Measurements from ENCODE around the gene ETS2. TPM values are rescaled to one million over a fixed set of nuclear protein-coding genes. Genes with fewer than 3 reads are reported as not detected.

Gene ETS2
- total RNA-seq, 1 donor from 2014 or later: 40.3 TPM

GRCh38 chr21:38815060-38815405 is 9.3 kb downstream of the ETS2 start:
- Histone ChIP-seq H3K9ac (ENCODE audit: low read length) (no peak overlapping the region), H4K20me1 (ENCODE audit: insufficient read depth, low read length) (peaks cover 1% of the 10 kb centered on the region), H3K9me3 (ENCODE audit: insufficient read depth, low read depth, low read length) (no peaks in the 10 kb centered on the region), H3K79me2 (ENCODE audit: insufficient read depth, low read length) (peaks cover 19% of the 10 kb centered on the region), H3K4me2 (ENCODE audit: low read length) (no peak overlapping the region), H3K4me1 (ENCODE audit: insufficient read depth, low read length) (peaks cover 49% of the 10 kb centered on the region), H3K4me3 (ENCODE audit: insufficient read depth, low read depth, low read length) (no peak overlapping the region), H3K27me3 (ENCODE audit: insufficient read depth, low read length) (no peaks in the 10 kb centered on the region), H2AFZ (ENCODE audit: low read depth, low read length) (no peak overlapping the region), H3K27ac (ENCODE audit: low read depth, low read length) (peak overlapping the region; percentile 53), H3K36me3 (ENCODE audit: insufficient read depth, low read length) (peaks cover 60% of the 10 kb centered on the region)
- no peak for TF ChIP-seq CTCF (IDR thresholded peaks at IDR 0.05; ENCODE audit: insufficient read depth, low read depth, low read length)
- no peak for TF ChIP-seq EZH2 (IDR thresholded peaks at IDR 0.05; ENCODE audit: insufficient read depth, low read length)
- peak; percentile 86 for DNase-seq (ENCODE audit: low read depth)
- no peak for FAIRE-seq
- Mint-ChIP-seq H3K27me3 (ENCODE audit: low read depth, unreplicated experiment) (no peaks in the 10 kb centered on the region), H3K27ac (ENCODE audit: unreplicated experiment) (no peak overlapping the region), H3K36me3 (ENCODE audit: low read depth, unreplicated experiment) (peaks cover 56% of the 10 kb centered on the region), H3K9me3 (ENCODE audit: unreplicated experiment) (no peaks in the 10 kb centered on the region), H3K4me1 (ENCODE audit: low read depth, unreplicated experiment) (peaks cover 38% of the 10 kb centered on the region), H3K4me3 (ENCODE audit: unreplicated experiment) (no peak overlapping the region)

GRCh38 chr21:38816400-38816977 is 10.8 kb downstream of the ETS2 start:
- no peak overlapping the region for H3K9ac ChIP-seq (ENCODE audit: low read length)
- no peak overlapping the region for H3K4me3 Mint-ChIP-seq (ENCODE audit: unreplicated experiment)
- no peak overlapping the region for H3K27ac ChIP-seq (ENCODE audit: low read depth, low read length)
- H3K4me1 Mint-ChIP-seq (ENCODE audit: low read depth, unreplicated experiment): peaks cover 36% of the 10 kb centered on the region
- H4K20me1 ChIP-seq (ENCODE audit: insufficient read depth, low read length): no peaks in the 10 kb centered on the region
- H3K9me3 Mint-ChIP-seq (ENCODE audit: unreplicated experiment): no peaks in the 10 kb centered on the region
- H3K4me2 ChIP-seq (ENCODE audit: low read length): no peak overlapping the region
- H3K27me3 Mint-ChIP-seq (ENCODE audit: low read depth, unreplicated experiment): no peaks in the 10 kb centered on the region
- TF ChIP-seq EZH2 (IDR thresholded peaks at IDR 0.05; ENCODE audit: insufficient read depth, low read length): no peak
- no peak for TF ChIP-seq CTCF (IDR thresholded peaks at IDR 0.05; ENCODE audit: insufficient read depth, low read depth, low read length)
- H3K4me3 ChIP-seq (ENCODE audit: insufficient read depth, low read depth, low read length): no peak overlapping the region
- peaks cover 74% of the 10 kb centered on the region for H3K36me3 ChIP-seq (ENCODE audit: insufficient read depth, low read length)
- H3K36me3 Mint-ChIP-seq (ENCODE audit: low read depth, unreplicated experiment): peaks cover 64% of the 10 kb centered on the region
- peaks cover 12% of the 10 kb centered on the region for H3K79me2 ChIP-seq (ENCODE audit: insufficient read depth, low read length)
- FAIRE-seq (no peak), DNase-seq (ENCODE audit: low read depth) (no peak)
- no peak overlapping the region for H3K27ac Mint-ChIP-seq (ENCODE audit: unreplicated experiment)
- H3K4me1 ChIP-seq (ENCODE audit: insufficient read depth, low read length): peaks cover 44% of the 10 kb centered on the region
- H3K27me3 ChIP-seq (ENCODE audit: insufficient read depth, low read length): no peaks in the 10 kb centered on the region
- no peak overlapping the region for H2AFZ ChIP-seq (ENCODE audit: low read depth, low read length)
- H3K9me3 ChIP-seq (ENCODE audit: insufficient read depth, low read depth, low read length): no peaks in the 10 kb centered on the region

All from astrocyte (in vitro differentiated cells and primary cell).